MCF 10A (cell line): Measurements from ENCODE around the gene DCDC2B. TPM values are rescaled to one million over a fixed set of nuclear protein-coding genes. Genes with fewer than 3 reads are reported as not detected.

ENCODE experiments used
- BruUV-seq: library from RNA; stranded (reverse); fragments of 400-500 nt; replicated peaks from 2 replicates; lab custom pipeline; 2021; lab: Mats Ljungman, UMichigan
- CTCF ChIA-PET: fragments of 300-600 bp; sonication (Branson Sonifier 250); formaldehyde crosslinking; extraction: SDS; loops from one replicate; lab custom pipeline; 2021; ENCODE audit warnings: antibody characterized with exemption, inconsistent platforms; lab: Yijun Ruan, JAX
- POLR2A ChIA-PET: fragments of 300-600, 350-650 bp; sonication (Branson Sonifier 250); formaldehyde crosslinking; extraction: SDS; loops from one replicate; lab custom pipeline; 2020; ENCODE audit warnings: antibody characterized with exemption, inconsistent platforms; lab: Yijun Ruan, JAX
- DNase-seq: peaks from one replicate; pipeline ENCODE4 v3.0.0-alpha.2; 2018; ENCODE audit not compliant: unreplicated experiment
- H3K27ac Mint-ChIP-seq: one replicate; pipeline ENCODE4 v1.8.0; 2022; ENCODE audit warnings: mild to moderate bottlenecking, low read depth, mixed read lengths; ENCODE audit not compliant: unreplicated experiment
- H3K27me3 Mint-ChIP-seq: one replicate; pipeline ENCODE4 v1.8.0; 2022; ENCODE audit warnings: mixed read lengths; ENCODE audit not compliant: insufficient read depth, unreplicated experiment
- H3K36me3 Mint-ChIP-seq: one replicate; pipeline ENCODE4 v1.8.0; 2022; ENCODE audit warnings: mild to moderate bottlenecking, moderate library complexity, mixed read lengths; ENCODE audit not compliant: insufficient read depth, unreplicated experiment
- H3K4me1 Mint-ChIP-seq: one replicate; pipeline ENCODE4 v1.8.0; 2022; ENCODE audit warnings: mixed read lengths; ENCODE audit not compliant: insufficient read depth, unreplicated experiment
- H3K4me3 Mint-ChIP-seq: one replicate; pipeline ENCODE4 v1.8.0; 2022; ENCODE audit warnings: mild to moderate bottlenecking, moderate library complexity, mixed read lengths; ENCODE audit not compliant: unreplicated experiment
- H3K9me3 Mint-ChIP-seq: one replicate; pipeline ENCODE4 v1.8.0; 2022; ENCODE audit warnings: mixed read lengths; ENCODE audit not compliant: unreplicated experiment
- intact Hi-C: fragments of 100-400 bp; cut with micrococcal nuclease; formaldehyde crosslinking; loops from 2 replicates; pipeline ENCODE4 v1.14.1; 2022
- total RNA-seq: library from RNA; stranded (reverse); gene quantifications from 2 replicates; pipeline ENCODE4 v1.2.3, GENCODE V29; 2022
- TF ChIP-seq, protein P1 (sequence below): fragments of 200-600 bp; IDR thresholded peaks from one replicate; pipeline ENCODE4 v1.8.0; 2022; ENCODE audit warnings: antibody characterized with exemption, mild to moderate bottlenecking; ENCODE audit not compliant: unreplicated experiment

DCDC2B gene
- total RNA-seq, 1 experiment from 2014 or later, result not detected

- intact Hi-C loops, result loop anchor here (5.0 kb wide), 1 partner anchor 176 kb away; the partner anchor contains the start of gene BSDC1
- ChIA-PET POLR2A (interaction anchor here (1.2 to 2.3 kb wide), 6 partner anchors 10 to 178 kb away, joined by 3 to 19 read pairs (median 4); partner anchors contain the start of genes BSDC1, IQCC and TXLNA), CTCF (interaction anchor here (0.5 to 3.1 kb wide), 30 partner anchors 10 to 199 kb away, joined by 3 to 24 read pairs (median 5); partner anchors contain the start of genes BSDC1, HDAC1, IQCC and MARCKSL1)
- H3K36me3 Mint-ChIP-seq, result peaks cover 43% of the 10 kb centered on the region
- H3K27me3 Mint-ChIP-seq, result no peaks in the 10 kb centered on the region
- peak overlapping the region; percentile 54 for H3K27ac Mint-ChIP-seq
- H3K9me3 Mint-ChIP-seq, result no peaks in the 10 kb centered on the region
- TF ChIP-seq, protein P1, sequence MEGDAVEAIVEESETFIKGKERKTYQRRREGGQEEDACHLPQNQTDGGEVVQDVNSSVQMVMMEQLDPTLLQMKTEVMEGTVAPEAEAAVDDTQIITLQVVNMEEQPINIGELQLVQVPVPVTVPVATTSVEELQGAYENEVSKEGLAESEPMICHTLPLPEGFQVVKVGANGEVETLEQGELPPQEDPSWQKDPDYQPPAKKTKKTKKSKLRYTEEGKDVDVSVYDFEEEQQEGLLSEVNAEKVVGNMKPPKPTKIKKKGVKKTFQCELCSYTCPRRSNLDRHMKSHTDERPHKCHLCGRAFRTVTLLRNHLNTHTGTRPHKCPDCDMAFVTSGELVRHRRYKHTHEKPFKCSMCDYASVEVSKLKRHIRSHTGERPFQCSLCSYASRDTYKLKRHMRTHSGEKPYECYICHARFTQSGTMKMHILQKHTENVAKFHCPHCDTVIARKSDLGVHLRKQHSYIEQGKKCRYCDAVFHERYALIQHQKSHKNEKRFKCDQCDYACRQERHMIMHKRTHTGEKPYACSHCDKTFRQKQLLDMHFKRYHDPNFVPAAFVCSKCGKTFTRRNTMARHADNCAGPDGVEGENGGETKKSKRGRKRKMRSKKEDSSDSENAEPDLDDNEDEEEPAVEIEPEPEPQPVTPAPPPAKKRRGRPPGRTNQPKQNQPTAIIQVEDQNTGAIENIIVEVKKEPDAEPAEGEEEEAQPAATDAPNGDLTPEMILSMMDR, result no peak
- BruUV-seq, result no TSS peak
- H3K4me1 Mint-ChIP-seq, result peaks cover 8% of the 10 kb centered on the region
- H3K4me3 Mint-ChIP-seq, result no peak overlapping the region
- no peak for DNase-seq
These were observed 7.7 kb downstream of the DCDC2B start for GRCh38 chr1:32216566-32216965.

DNA sequence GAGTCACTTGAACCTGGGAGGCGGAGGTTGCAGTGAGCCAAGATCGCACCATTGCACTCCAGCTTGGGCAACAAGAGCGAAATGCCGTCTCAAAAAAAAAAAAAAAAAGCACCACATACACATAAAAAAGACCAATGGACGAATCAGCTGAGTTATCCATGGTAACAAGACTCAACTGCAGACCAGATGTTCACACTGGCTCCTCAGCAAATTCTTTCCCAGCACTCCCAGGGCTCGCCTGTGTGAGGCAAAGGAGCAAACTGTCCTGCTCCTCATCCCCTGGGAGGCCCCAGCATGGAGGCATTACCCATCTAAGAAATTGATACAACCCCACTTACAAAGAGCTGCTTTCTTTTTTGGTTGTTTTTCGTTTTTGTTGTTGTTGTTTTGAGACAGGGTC lies 10.1 kb downstream of the DCDC2B start:
- DNase-seq, result no peak
- no TSS peak for BruUV-seq
- Mint-ChIP-seq H3K27me3 (no peaks in the 10 kb centered on the region), H3K4me1 (peaks cover 9% of the 10 kb centered on the region), H3K4me3 (no peak overlapping the region), H3K9me3 (no peaks in the 10 kb centered on the region), H3K36me3 (peaks cover 52% of the 10 kb centered on the region), H3K27ac (no peak overlapping the region)
- CTCF ChIA-PET, result interaction anchor here (0.5 to 0.6 kb wide), 3 partner anchors 17 to 470 kb away, joined by 3 read pairs; partner anchors contain the start of gene KPNA6
- intact Hi-C loops, result loop anchor here (5.0 kb wide), 1 partner anchor 173 kb away; the partner anchor contains the start of gene BSDC1
- POLR2A ChIA-PET, result interaction anchor here (0.6 to 1.3 kb wide), 4 partner anchors 9 to 85 kb away, joined by 3 to 7 read pairs (median 3); partner anchors contain the start of gene IQCC
- TF ChIP-seq, protein P1, result no peak

GRCh38 chr1:32220746-32221580 lies 12.1 kb downstream of the DCDC2B start:
- intact Hi-C loops, result no loop called here
- ChIA-PET CTCF (interaction anchor here (0.6 kb wide), 4 partner anchors 28 to 187 kb away, joined by 3 to 5 read pairs (median 3); no protein-coding TSS in a partner anchor), POLR2A (interaction anchor here (0.6 to 1.3 kb wide), 3 partner anchors 15 to 567 kb away, joined by 3 to 5 read pairs (median 5); partner anchors contain the start of genes HDAC1 and IQCC)
- H3K36me3 Mint-ChIP-seq, result peaks cover 64% of the 10 kb centered on the region
- TF ChIP-seq, protein P1, result no peak
- H3K27ac Mint-ChIP-seq, result peak overlapping the region; percentile 98
- BruUV-seq, result no TSS peak
- peaks cover 9% of the 10 kb centered on the region for H3K4me1 Mint-ChIP-seq
- H3K4me3 Mint-ChIP-seq, result peak overlapping the region; percentile 90
- no peak for DNase-seq
- H3K9me3 Mint-ChIP-seq, result no peaks in the 10 kb centered on the region
- no peaks in the 10 kb centered on the region for H3K27me3 Mint-ChIP-seq

GRCh38 chr1:32221581-32221979 lies 12.7 kb downstream of the DCDC2B start:
- TF ChIP-seq, protein P1, result no peak
- intact Hi-C loops, result no loop called here
- ChIA-PET POLR2A (interaction anchor here (0.7 to 1.3 kb wide), 2 partner anchors 16 to 432 kb away, joined by 3 to 5 read pairs; partner anchors contain the start of gene IQCC), CTCF (interaction anchor here (0.6 kb wide), 2 partner anchors 180 to 187 kb away, joined by 3 read pairs; no protein-coding TSS in a partner anchor)
- TSS peak; percentile 51 for BruUV-seq
- no peaks in the 10 kb centered on the region for H3K27me3 Mint-ChIP-seq
- H3K27ac Mint-ChIP-seq, result peak overlapping the region; percentile 98
- peaks cover 64% of the 10 kb centered on the region for H3K36me3 Mint-ChIP-seq
- no peak for DNase-seq
- H3K9me3 Mint-ChIP-seq, result no peaks in the 10 kb centered on the region
- H3K4me1 Mint-ChIP-seq, result peaks cover 9% of the 10 kb centered on the region
- H3K4me3 Mint-ChIP-seq, result peak overlapping the region; percentile 90
